Measurements from ENCODE around the gene RTN4R.

DNA sequence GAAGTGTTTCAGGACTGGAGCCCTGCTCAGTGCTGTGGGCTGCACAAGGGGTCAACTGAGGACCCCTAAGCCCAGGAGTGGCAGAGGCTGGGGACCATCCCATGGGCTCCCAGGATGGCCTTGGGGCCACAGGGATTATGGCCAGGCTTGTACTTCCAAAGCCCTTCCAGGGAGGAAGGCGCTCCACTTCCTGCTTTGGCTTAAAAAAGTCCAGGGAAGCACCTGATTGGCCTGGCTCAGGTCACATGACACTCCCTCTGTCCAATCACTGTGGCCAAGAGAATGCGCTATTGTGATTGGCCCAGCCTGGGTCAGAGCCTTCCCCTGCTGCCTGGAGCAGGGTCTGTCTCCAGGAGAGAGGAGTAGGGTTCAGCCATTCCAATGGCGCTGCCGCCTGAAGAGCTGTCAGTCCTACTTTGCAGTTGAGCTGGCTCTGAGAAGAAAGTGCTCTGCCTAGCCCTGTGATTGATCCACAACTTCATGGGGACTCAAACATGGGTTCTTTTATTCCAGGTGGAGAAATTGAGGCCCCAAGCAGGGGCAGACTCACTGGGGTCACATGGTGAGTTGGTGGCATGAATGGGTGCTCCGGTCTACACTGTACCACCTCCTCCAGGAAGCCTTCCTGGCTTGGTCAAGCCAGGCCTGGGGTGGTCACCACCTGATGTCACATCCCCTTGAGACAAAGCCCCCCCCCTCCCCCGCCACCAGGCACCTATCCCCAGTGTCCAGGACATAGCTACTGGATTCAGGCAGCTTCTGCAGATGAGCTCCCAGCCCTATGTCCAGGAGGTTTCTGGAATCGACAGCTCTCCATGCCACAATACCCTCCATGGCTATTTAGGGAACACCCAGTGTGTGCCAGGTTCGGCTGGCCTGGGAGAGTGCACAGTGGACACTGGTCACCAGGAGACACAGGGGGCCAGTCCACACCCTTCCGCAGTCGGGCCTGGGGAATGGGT lies 48.2 kb downstream of the RTN4R start:
- TF ChIP-seq POLR2AphosphoS5 (IDR thresholded peaks at IDR 0.05; ENCODE audit: insufficient read depth in 1 of 2, low read depth in 1 of 2), result no peak
- TF ChIP-seq POLR2A (IDR thresholded peaks at IDR 0.05), result no peak
